Ecto neural progenitor cell (in vitro differentiated cells): ENCODE results near the gene IL4I1.

ENCODE experiments used
- DNase-seq: peaks from one replicate; pipeline ENCODE4 v3.0.0-alpha.2; 2018; ENCODE audit warnings: low spot score

Gene IL4I1

GRCh38 chr19:49877879-49878743, 18.6 kb downstream of the IL4I1 start:
- DNase-seq: peak; percentile 98

- DNase-seq: peak; percentile 98
Observed at GRCh38 chr19:49877020-49877878, 19.4 kb downstream of the IL4I1 start, which contains the start of the genes AKT1S1 and TBC1D17. TSS of gene AKT1S1 (minus strand) at chr19:49877355. CDS start at chr19:49873295, 4,060 bp downstream. TSS of gene TBC1D17 (plus strand) at chr19:49877702. CDS start at chr19:49877724, 22 bp downstream.

GRCh38 chr19:49876422-49877019, 20.2 kb downstream of the IL4I1 start:
- DNase-seq: peak; percentile 98

- peak; percentile 81 for DNase-seq
Observed at GRCh38 chr19:49875857-49876421, 20.7 kb downstream of the IL4I1 start.

- no peak for DNase-seq
Observed at GRCh38 chr19:49875177-49875576, 21.5 kb downstream of the IL4I1 start.

- no peak for DNase-seq
Observed at GRCh38 chr19:49874503-49875157, 22.1 kb downstream of the IL4I1 start.

- DNase-seq: no peak
Observed at GRCh38 chr19:49873834-49874233, 22.9 kb downstream of the IL4I1 start.

GRCh38 chr19:49873129-49873521, 23.6 kb downstream of the IL4I1 start:
- DNase-seq: no peak

GRCh38 chr19:49872245-49873128, 24.2 kb downstream of the IL4I1 start:
- no peak for DNase-seq

- no peak for DNase-seq
Observed at GRCh38 chr19:49871349-49871985, 25.2 kb downstream of the IL4I1 start.

GRCh38 chr19:49870309-49870901, 26.3 kb downstream of the IL4I1 start:
- no peak for DNase-seq

- peak; percentile 98 for DNase-seq
Observed at GRCh38 chr19:49869484-49870308, 27.0 kb downstream of the IL4I1 start.

- DNase-seq: no peak
Observed at GRCh38 chr19:49869009-49869483, 27.6 kb downstream of the IL4I1 start.

- DNase-seq: peak; percentile 93
Observed at GRCh38 chr19:49866933-49867782, 29.5 kb downstream of the IL4I1 start, which contains the start of gene PNKP. TSS of gene PNKP (minus strand) at chr19:49867576. CDS start at chr19:49867204, 372 bp downstream.

GRCh38 chr19:49864890-49865289, 31.8 kb downstream of the IL4I1 start:
- DNase-seq: no peak

- DNase-seq: no peak
Observed at GRCh38 chr19:49863935-49864320, 32.8 kb downstream of the IL4I1 start.

GRCh38 chr19:49863254-49863934, 33.3 kb downstream of the IL4I1 start:
- no peak for DNase-seq
